GM18511 (cell line): ENCODE data around the gene TMEM219.
"Not testable (repeated sequence)": the region's sequence is repeated elsewhere in the genome, so short reads cannot be mapped to it uniquely, and the experiment has no call there.

Source experiments
- ATAC-seq: cut with Tn5 transposase; IDR thresholded peaks from one replicate; pipeline ENCODE4 v1.9.1; 2021; ENCODE audit warnings: mild to moderate bottlenecking, moderate library complexity; ENCODE audit not compliant: unreplicated experiment

TMEM219 gene

DNA sequence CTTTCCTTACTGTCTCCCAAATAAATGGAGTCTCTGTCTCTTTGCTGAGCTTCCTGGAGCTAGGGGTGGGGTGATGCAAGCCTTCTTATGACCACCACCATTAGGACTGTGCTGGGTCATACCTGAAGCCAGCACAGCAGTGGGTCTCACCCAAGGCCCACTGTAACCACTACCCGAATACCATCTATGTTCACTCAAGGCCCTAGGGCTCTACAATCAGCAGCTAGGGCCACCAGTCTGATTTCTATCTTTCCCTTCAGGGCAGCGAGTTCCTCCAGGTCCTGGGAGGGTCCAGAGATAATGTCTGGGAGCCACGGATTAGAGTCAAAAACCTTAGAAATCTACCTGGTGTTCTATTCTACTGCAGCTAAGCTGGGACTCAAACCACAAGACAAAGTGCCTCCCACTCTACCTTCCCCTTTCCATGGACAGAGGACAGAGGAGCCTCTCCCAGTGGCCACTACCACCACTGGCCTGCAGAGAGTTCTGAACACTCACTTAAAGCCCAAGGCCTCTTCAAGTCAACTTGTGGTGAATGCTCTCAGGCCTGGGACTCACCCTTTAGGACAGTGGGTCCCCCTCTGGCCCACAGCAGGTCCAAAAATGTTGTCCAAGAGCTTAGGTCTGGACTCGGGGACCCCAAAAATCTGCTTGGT, 10.9 kb upstream of the TMEM219 start:
- ATAC-seq = no peak

DNA sequence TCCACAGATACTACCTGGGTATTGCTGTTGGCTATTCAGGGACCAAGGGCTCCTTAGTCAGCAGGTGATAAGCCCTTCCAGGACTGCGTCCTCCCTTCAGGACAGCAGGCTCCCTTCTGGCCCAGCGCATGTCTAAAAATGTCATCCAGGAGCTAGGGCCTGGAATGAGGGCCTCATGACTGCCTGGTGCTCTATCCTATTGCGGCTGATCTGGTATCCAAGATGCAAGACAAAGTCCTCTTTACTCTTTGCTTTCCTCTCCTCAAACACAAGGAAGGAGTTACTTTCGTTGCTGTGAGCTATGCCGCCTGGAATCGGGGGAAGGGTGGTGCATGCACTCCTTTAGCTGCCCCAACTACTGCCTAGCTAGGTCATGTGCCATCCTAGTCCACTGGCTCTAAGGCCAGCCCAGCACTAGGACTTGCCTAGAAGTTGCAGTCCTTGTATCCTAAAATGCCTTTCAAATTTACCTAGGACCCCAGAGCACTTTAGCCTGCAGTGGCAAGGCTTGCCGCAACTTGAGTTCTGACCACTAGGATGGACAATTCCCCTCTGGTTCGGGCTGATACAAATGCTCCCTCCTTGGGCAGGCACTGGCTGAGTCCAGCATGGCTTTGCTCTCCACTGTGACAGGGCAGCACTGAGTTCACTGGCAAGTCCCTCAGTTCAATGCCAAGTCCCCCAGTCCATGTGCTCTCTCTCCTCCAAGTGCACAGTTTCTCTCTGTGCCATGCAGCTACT, 10.1 kb upstream of the TMEM219 start:
- ATAC-seq = no peak

DNA sequence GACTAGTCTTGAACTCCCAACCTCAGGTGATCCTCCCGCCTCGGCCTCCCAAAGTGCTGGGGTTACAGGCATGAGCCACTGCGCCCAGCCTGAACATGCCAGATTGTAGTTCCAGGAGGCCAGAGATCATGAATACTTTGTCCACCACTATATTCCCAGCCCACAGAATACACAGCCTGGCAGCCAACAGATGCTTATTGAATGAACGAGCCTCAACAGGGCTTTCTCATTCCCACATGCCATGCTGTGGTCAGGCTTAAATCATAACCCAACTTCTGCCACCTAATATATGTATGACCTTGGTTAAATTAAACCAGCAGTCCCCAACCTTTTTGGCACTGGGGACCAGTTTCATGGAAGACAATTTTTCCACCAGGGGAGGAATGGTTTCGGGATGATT, 3.1 kb upstream of the TMEM219 start:
- no peak for ATAC-seq

DNA sequence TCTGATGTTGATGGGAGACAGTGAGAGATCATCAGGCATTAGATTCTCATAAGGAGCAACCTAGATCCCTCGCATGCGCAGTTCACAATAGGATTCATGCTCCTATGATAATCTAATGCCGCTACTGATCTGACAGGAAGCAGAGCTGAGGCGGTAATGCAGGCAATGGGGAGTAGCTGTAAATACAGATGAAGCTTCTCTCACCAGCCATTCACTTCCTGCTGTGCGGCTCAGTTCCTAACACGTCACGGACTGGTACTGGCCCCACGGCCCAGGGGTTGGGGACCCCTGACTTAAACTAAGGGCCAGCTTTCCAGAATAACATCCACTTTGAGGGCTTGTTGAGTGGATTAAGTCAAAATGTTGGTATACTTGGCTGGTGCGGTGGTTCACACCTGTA, 2.6 kb upstream of the TMEM219 start:
- ATAC-seq = no peak

DNA sequence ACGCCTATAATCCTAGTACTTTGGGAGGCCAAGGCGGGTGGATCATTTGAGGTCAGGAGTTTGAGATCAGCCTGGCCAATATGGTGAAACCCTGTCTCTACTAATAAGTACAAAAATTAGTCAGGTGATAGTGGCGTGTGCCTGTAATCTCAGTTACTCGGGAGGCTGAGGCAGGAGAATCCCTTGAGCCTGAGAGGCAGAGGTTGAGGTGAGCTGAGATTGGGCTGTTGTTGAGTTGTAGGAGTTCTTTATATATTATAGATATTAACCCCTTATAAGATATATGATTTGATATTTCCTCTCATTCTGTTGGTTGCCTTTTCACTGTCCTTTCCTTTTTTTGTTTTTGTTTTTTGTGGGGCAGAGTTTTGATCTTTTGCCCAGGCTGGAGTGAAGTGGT, 2.1 kb upstream of the TMEM219 start:
- not testable (repeated sequence) for ATAC-seq

DNA sequence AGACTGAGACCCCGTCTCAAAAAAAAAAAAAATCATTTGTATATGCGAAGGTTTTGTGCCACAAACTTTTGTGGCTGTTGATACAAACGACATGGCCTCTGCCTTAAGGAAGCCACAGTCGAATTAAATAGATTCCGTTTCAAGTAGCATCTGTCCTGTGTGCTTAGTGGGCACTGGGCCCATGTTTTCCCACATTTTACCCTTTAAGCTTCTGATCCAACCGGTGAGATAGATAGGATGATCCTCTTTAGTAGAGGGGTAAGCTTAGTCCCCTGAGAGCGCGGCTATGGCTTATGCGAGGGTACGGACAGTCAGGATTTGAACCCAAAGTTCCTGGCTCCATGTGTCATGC, 776 bp upstream of the TMEM219 start:
- no peak for ATAC-seq

DNA sequence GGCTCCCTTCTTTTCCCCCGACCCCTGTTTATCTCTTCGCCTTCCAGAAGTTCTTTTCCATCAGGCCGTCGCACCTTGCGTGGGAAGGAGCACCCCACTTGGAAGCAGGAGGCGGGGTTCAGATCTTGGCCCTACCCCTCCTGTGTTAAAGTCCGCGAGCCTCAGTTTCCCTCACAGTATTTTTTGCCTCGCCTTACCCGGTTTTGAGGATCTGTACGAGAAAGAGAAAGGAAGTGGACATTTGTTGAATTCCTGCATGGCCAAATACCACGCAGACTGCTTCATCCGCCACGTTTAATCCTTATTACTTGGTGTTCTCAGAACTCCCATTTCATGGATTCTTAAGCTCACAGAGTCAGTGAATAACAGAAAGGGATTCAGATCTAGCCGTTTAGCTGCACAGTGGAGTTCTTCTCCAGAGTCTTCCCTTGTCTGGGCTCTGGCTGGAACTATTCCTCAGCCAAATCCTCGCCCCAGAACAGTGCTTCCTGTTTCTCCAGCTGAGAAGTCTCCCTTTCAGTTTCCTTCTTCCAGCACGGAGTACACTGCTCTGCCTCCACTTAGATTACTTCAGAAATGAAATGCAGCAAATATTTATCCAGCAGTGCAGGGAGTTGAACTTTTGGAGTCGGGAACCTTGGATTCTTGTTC, 590 bp downstream of the TMEM219 start:
- no peak for ATAC-seq

DNA sequence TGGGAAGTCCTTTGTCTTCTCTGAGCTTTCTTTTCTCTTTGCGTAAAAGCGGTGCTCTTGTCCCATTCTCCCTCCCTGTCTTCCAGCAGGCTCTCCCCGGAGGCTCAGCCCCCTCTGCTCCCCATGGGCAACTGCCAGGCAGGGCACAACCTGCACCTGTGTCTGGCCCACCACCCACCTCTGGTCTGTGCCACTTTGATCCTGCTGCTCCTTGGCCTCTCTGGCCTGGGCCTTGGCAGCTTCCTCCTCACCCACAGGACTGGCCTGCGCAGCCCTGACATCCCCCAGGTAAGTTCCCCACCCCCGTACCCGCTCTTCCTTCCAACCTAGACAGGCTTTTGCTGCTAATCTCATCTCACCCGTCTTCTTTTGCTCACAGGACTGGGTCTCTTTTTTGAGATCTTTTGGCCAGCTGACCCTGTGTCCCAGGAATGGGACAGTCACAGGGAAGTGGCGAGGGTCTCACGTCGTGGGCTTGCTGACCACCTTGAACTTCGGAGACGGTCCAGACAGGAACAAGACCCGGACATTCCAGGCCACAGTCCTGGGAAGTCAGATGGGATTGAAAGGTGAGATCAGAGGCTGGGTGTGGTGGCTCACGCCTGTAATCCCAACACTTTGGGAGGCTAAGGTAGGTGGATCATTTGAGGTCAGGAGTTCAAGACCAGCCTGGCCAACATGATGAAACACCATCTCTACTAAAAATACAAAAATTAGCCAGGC, 1.3 kb downstream of the TMEM219 start:
- ATAC-seq = no peak

DNA sequence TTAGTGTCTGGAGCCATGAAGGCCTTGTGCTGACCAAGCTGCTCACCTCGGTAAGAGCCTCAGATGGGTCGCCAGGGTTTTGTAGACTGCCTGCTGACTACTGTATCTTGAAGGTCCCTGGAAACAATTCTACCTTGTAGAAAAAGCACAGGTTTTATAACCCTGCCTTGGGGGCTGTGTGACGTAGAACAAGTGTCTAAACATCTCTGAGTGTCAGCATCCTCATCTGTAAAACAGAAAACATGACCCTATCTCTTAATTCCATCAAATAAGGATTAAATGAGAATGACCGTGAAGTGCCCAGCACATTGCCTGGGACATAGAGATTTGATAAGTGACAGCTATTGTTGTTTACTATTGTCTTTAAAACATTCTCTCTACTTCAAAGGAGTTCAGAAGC, 6.3 kb downstream of the TMEM219 start:
- ATAC-seq = no peak

DNA sequence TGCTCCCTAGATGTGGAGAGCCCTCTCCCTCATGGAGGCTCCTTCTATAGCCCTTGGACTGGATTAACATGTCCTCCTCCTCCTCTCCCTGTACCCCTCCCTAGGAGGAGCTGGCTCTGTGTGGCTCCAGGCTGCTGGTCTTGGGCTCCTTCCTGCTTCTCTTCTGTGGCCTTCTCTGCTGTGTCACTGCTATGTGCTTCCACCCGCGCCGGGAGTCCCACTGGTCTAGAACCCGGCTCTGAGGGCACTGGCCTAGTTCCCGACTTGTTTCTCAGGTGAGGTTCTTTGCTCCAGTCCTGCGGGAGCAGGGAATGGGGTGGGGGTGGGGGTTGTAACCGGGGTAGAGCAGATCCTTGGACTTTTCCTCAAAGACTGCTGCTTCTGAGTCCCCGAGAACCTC, 9.4 kb downstream of the TMEM219 start:
- ATAC-seq = no peak

DNA sequence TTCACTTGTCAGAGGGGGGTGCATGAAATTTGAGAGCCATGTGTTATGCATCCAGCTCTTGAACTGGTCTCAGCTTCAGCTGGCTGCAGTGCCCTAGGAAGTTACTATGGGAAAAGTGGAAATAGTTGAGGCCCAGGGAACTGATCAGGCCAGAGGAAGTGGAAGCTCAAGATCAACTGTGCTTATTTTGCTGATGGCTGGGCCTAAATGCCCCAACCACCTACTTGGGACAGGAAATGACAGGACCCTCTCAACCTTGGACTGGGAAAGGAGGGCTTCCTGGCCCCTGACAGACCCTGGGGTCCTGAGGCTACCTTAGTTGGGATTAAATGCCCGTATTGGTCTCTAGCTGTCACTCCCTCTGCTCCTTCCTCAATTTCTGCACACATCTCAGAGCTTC, 10.6 kb downstream of the TMEM219 start:
- no peak for ATAC-seq

DNA sequence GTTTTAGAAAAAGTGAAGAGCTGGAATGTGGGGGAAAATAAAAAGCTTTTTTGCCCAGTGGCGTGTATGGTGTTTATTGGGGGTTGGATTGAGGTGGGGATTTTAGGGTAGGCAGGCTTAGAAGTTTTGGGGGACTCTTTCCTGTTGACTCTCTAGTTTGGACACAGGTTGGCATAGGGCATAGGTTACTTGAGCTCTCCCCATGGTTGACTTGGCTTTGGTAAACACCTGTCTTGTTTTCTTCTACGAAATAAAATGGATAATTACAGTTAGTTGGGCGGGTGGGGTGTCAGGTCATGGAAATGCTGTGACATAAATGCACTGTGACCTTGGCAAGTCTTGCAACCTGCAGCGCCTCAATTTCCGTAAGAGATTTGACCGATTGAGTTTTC, 11.1 kb downstream of the TMEM219 start:
- ATAC-seq = no peak

DNA sequence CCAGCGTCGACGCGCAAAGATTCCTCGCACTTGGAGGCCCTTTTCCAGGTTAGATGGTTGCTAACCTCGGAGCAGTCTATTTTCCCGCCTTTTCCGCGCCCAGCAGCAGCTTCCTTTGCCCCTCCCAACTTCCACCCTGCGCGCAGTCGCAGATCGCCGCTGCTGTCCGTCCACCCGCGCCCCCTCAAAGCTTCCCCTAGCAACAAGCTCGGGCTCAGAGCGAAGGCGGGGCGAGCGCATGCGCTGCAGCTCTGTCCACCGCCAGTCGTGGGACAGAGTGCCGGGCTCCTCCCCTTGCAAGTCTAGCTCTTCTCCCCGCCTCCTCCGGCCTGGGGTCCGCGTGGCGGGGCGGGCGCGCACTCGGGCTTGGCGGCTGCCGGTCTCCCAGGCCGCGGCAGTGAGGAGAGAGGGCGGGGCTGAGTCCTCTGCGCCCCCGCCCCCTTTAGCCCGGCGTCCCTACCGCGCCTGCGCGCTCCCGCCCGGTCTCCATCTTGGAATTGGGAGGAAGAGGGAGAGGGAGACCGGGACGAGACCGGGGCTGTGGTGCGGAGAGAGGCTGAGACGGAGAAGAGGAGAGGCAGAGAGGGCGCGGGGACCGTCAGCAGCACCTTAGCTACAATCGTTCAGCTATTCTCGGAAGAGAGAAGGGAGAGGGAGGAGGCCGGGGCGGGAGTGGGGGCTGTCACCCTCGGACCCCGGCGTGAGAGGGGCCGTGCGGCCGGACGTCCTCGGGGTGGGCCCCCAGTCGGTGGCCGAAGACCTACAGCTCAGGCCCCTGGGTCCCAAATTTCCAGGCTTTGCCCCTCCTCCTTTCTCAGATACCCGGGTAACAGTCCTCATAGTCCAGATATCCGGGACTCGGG, 11.7 kb downstream of the TMEM219 start, which contains the start of gene TAOK2:
Gene TAOK2, plus strand, starts transcription at position 485 of the 863 bp plus-strand sequence. CDS start 3,905 bp downstream, outside the sequence.
- peak; percentile 95 for ATAC-seq

DNA sequence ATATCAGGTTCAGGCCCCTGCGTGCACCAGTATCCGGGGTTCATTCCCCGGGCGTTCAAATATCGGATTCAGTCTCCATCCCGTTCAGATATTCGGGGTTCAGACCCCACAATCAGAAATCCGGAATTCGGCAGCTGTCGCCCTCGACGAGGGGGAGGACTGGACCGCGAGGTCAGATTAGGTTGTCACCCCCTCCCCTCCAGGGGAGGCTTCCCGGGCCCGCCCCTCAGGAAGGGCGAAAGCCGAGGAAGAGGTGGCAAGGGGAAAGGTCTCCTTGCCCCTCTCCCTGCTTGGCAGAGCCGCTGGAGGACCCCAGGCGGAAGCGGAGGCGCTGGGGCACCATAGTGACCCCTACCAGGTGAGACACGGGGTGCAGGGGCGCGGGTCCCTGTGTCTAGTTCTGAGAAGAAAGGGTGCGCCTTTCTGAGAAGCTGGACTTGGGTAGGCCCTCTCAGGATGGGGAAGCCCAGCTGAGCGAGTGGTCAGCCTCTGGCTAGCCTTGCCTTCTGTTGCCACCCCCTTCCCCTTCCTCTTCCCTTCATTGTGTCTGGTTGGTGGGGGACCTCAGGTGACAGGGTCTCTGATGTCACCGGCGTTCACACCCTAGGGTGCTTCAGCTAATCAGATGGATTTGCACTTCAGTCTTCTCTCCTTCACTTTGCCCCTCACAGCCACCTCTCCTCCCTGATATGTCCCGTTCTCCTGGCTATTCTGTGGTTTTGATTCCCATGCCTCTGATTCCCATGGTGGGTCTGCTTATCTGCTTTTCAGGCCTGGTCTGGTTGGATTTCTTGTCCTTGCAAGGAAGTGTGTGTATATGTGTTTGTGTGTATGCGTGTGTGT, 12.6 kb downstream of the TMEM219 start:
- no peak for ATAC-seq

DNA sequence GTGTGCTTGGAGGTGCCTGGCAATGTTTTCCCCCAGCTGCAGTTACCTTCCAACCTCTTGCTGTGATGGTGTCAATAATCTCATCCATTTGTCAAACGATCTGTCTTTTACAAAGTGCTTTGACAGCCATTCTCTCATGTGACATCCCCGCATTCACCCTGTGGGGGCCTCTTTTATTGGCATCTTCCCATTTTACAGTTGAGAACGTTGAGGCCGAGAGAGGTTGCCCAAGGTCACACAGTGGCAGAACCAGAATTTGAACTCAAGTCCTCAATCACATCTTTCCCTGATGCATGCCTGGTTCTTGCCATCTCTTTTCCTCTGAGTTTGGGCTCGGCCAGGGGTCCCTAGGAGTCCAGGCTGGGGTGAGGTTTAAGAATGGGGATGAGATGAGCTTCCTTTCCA, 13.3 kb downstream of the TMEM219 start:
- no peak for ATAC-seq

DNA sequence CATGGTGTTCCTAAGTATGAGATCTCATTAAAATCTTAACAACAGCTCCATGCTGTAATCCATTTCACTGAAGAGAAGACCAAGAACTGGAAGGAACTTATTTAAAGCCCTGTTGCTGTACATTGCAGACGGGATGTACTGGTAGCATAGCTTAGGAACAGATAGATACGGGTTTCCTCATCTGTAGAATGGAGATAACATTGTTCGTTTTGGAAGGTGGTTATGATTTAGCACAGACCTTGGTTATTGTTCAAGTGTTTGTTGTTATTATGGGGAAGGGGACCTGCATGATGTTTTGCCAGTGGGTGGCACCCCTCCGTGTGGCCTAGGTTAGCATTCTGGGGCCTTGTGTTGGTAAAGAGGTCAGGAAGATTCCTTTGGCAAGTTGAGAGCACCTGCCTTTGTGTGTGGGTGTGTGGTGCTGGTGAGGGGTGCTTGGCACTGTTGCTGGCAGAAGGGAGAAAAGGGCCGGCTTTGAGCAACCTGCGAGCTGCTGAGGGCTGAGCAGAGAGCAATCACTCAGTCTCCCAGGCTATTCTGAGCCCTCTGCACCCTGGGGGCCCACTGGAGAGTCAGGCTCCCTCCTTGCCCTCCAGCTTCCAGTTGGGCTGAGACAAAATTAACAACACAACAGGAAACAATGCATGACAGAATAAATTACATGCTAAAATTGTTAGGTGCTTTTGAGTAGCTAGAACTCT, 14.1 kb downstream of the TMEM219 start:
- no peak for ATAC-seq

DNA sequence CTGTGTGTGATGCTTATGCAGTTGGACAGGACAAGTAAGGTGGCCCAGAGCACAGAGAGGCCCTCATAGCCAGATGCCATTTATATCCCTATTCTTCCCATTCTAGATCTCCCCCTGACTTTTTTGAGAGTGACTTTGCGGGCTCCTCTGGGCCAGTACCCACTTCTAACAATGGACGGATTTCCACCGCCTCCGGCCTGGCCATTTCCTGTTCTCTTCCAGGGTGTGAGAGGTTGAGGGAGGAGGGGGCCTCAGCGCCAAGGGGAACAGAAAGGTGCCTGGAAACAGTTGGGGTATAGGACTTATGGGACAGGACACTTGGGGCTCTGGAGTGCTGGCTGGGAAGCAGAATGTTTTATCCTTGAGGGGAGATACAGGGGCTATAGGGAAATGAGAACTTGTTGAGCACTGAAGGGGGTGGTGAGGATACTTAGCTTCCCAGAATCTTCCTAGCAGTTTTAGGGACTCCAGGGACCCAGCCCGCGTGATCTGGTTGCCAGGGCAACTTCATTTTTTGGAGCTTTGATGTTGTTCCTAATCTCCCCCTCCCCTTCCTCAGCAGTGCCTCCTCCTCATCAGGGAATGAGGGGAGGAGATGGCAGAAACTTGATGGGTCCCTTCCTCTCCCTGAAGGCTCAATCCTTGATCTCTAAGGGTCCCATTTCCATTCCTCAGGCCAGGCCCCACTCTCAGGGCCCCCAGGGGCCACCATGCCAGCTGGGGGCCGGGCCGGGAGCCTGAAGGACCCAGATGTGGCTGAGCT, 15.4 kb downstream of the TMEM219 start:
- no peak for ATAC-seq

DNA sequence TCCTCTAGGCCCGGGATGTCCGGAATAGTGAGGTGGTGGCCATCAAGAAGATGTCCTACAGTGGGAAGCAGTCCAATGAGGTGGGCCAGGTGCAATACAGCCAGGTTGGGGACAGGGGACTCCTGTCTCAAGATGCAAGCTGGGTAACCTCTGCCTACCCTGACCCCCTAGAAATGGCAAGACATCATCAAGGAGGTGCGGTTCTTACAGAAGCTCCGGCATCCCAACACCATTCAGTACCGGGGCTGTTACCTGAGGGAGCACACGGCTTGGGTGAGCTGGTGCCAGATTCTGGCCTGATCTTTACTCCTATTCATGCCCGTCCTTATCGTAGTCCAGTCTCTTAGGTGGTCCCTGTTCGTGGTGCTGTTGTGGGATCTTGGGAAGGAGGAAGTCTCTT, 16.2 kb downstream of the TMEM219 start:
- ATAC-seq = no peak
